Measurements from ENCODE around the gene PLEK. TPM values are rescaled to one million over a fixed set of nuclear protein-coding genes. Genes with fewer than 3 reads are reported as not detected.

The PLEK gene
- total and polyA plus RNA-seq, 9 of the 15 experiments (the other 6 are each of a cell fraction or from before 2014, with no cell fraction given) = 0.14 to 1.2 (median 0.36) TPM

DNA sequence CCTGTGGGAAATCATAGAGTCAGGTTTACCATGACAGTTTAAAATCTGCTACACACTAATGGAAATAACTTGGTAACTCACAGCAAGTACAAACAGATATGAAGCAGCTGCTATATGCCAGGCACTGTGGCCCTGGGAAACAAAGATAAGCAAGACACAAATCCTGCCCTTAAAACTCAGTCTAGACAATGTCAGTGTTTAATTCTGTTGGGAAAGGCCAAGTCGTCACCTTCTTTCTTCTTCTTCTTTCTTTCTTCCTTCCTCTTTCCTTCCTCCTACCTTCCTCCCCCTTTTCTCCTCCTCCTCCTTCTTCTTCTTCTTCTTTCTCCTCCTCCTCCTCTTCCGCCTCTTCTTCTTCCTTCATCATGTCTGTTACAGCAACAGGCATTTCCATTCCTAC is 26.8 kb downstream of the PLEK start (continued):
- TF ChIP-seq ZNF696 (CRISPR knock-in tag; conservative IDR thresholded peaks at IDR 0.05) (no peak), EGR1 (conservative IDR thresholded peaks at IDR 0.05) (no peak), BDP1 (IDR thresholded peaks at IDR 0.05; ENCODE audit: insufficient read depth, insufficient read length) (no peak), RBM14 (IDR thresholded peaks at IDR 0.05; ENCODE audit: borderline replicate concordance, insufficient read depth, low read depth, low read length) (no peak), CHD1 (IDR thresholded peaks at IDR 0.05; ENCODE audit: low read length) (no peak), ZNF644 (tag; IDR thresholded peaks at IDR 0.05; ENCODE audit: low read depth) (no peak), RAD21 (CRISPR knock-in tag; conservative IDR thresholded peaks at IDR 0.05 in 1 of 2, IDR thresholded peaks at IDR 0.05 in 1 of 2) (no peak), ZNF197 (CRISPR knock-in tag; IDR thresholded peaks at IDR 0.05; ENCODE audit: low read depth) (peak; percentile 51; the same call in 1 of the 2 replicates), ZSCAN29 (IDR thresholded peaks at IDR 0.05) (no peak), ZNF224 (CRISPR knock-in tag; IDR thresholded peaks at IDR 0.05) (no peak), FIP1L1 (IDR thresholded peaks at IDR 0.05; ENCODE audit: low read depth, low read length, poor library complexity, severe bottlenecking) (no peak), RNF2 (IDR thresholded peaks at IDR 0.05) (0 out of 2 replicates have a peak, but pooled peaks have one; percentile 36), CREM (IDR thresholded peaks at IDR 0.05; ENCODE audit: low read depth) (no peak), RHOXF2B (CRISPR knock-in tag; conservative IDR thresholded peaks at IDR 0.05) (no peak), MBD2 (IDR thresholded peaks at IDR 0.05; ENCODE audit: borderline replicate concordance, low read depth) (no peak), ZKSCAN1 (IDR thresholded peaks at IDR 0.05; ENCODE audit: low read depth, low read length) (no peak), FOXK2 (conservative IDR thresholded peaks at IDR 0.05 in 1 of 2, IDR thresholded peaks at IDR 0.05 in 1 of 2; ENCODE audit: low read depth in 2 of 2) (no peak), FOXP1 (CRISPR knock-in tag; IDR thresholded peaks at IDR 0.05) (no peak), CAMTA2 (CRISPR knock-in tag; conservative IDR thresholded peaks at IDR 0.05) (no peak), ASH1L (IDR thresholded peaks at IDR 0.05; ENCODE audit: borderline replicate concordance, low read depth, partially characterized antibody) (no peak), ZNF311 (CRISPR knock-in tag; IDR thresholded peaks at IDR 0.05) (no peak), ZKSCAN3 (CRISPR knock-in tag; IDR thresholded peaks at IDR 0.05) (no peak), MTF1 (CRISPR knock-in tag; IDR thresholded peaks at IDR 0.05; ENCODE audit: borderline replicate concordance) (no peak)
- TF ChIP-seq, protein P1, sequence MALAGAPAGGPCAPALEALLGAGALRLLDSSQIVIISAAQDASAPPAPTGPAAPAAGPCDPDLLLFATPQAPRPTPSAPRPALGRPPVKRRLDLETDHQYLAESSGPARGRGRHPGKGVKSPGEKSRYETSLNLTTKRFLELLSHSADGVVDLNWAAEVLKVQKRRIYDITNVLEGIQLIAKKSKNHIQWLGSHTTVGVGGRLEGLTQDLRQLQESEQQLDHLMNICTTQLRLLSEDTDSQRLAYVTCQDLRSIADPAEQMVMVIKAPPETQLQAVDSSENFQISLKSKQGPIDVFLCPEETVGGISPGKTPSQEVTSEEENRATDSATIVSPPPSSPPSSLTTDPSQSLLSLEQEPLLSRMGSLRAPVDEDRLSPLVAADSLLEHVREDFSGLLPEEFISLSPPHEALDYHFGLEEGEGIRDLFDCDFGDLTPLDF (CRISPR knock-in tag; IDR thresholded peaks at IDR 0.05) = no peak
- TF ChIP-seq, protein P2, sequence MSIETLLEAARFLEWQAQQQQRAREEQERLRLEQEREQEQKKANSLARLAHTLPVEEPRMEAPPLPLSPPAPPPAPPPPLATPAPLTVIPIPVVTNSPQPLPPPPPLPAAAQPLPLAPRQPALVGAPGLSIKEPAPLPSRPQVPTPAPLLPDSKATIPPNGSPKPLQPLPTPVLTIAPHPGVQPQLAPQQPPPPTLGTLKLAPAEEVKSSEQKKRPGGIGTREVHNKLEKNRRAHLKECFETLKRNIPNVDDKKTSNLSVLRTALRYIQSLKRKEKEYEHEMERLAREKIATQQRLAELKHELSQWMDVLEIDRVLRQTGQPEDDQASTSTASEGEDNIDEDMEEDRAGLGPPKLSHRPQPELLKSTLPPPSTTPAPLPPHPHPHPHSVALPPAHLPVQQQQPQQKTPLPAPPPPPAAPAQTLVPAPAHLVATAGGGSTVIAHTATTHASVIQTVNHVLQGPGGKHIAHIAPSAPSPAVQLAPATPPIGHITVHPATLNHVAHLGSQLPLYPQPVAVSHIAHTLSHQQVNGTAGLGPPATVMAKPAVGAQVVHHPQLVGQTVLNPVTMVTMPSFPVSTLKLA (conservative IDR thresholded peaks at IDR 0.05) = 0 out of 4 replicates have a peak, but pooled peaks of 1 of the 2 experiments have one; percentile 23
- TF ChIP-seq, protein P3, sequence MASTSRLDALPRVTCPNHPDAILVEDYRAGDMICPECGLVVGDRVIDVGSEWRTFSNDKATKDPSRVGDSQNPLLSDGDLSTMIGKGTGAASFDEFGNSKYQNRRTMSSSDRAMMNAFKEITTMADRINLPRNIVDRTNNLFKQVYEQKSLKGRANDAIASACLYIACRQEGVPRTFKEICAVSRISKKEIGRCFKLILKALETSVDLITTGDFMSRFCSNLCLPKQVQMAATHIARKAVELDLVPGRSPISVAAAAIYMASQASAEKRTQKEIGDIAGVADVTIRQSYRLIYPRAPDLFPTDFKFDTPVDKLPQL (IDR thresholded peaks at IDR 0.05; ENCODE audit: extremely low read depth, insufficient read length) = no peak
- TF ChIP-seq, protein P4, sequence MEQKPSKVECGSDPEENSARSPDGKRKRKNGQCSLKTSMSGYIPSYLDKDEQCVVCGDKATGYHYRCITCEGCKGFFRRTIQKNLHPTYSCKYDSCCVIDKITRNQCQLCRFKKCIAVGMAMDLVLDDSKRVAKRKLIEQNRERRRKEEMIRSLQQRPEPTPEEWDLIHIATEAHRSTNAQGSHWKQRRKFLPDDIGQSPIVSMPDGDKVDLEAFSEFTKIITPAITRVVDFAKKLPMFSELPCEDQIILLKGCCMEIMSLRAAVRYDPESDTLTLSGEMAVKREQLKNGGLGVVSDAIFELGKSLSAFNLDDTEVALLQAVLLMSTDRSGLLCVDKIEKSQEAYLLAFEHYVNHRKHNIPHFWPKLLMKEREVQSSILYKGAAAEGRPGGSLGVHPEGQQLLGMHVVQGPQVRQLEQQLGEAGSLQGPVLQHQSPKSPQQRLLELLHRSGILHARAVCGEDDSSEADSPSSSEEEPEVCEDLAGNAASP (IDR thresholded peaks at IDR 0.05) = no peak
